HCT116 (cell line): ENCODE data around the gene KCNQ4. TPM values are rescaled to one million over a fixed set of nuclear protein-coding genes. Genes with fewer than 3 reads are reported as not detected.

Experiments used
- ATAC-seq: fragments of 200-7000 bp; cut with Tn5 transposase; 2 replicates; pipeline ENCODE4 v1.9.1; 2020; ENCODE audit warnings: mild to moderate bottlenecking, moderate library complexity
- BruUV-seq: library from RNA; stranded (reverse); fragments of 400-500 nt; replicated peaks from 2 replicates; lab custom pipeline; 2021; lab: Mats Ljungman, UMichigan
- CTCF ChIA-PET: fragments of 300-600 bp; sonication (Branson Sonifier 250); formaldehyde crosslinking; loops from one replicate; lab custom pipeline; 2021; ENCODE audit warnings: antibody characterized with exemption; lab: Charles Lee
- POLR2A ChIA-PET: fragments of 300-600, 350-600 bp; sonication (Branson Sonifier 250); formaldehyde crosslinking; loops from one replicate; lab custom pipeline; 2021; ENCODE audit warnings: antibody characterized with exemption; lab: Charles Lee
- RAD21 ChIA-PET, 2 experiments: fragments of 300-600 bp; sonication (Branson Sonifier 250); formaldehyde crosslinking; loops; one replicate each; lab custom pipeline; 2023; ENCODE audit warnings: low total read pairs in 2 of 2; ENCODE audit not compliant: uncharacterized antibody in 2 of 2, unreplicated experiment in 2 of 2, low non-redundant PET in 1 of 2; lab: Charles Lee
- DNase-seq: peaks from one replicate; pipeline ENCODE4 v3.0.0-alpha.2; 2010; ENCODE audit warnings: low read depth, low spot score
- H2AFZ ChIP-seq: fragments of 200-600 bp; shearing (Covaris generic), sonication (generic); 2 replicates; pipeline ENCODE4 v1.6.1; 2017; ENCODE audit warnings: low read depth, mixed run types, mixed read lengths, antibody characterized with exemption, low read length; ENCODE audit not compliant: poor library complexity, severe bottlenecking
- H3K27ac ChIP-seq: 2 replicates; pipeline ENCODE4 v1.5.1; 2012; ENCODE audit warnings: low read depth, low read length
- H3K27me3 ChIP-seq: fragments of 200-600 bp; sonication (generic); 2 replicates; pipeline ENCODE4 v1.6.1; 2016; ENCODE audit warnings: mixed run types, low read length, mixed read lengths; ENCODE audit not compliant: insufficient read depth
- H3K36me3 ChIP-seq, 2 experiments: fragments of 200-500 bp in 1 of 2; fragments of 200-600 bp in 1 of 2; sonication (Bioruptor generic) in 1 of 2; sonication (generic) in 1 of 2; 2 replicates each; pipeline versions ENCODE4 v1.5.1 to v1.6.1; 2014 to 2016; ENCODE audit warnings: low read length in 2 of 2, inconsistent platforms in 1 of 2, mixed read lengths in 1 of 2, mixed run types in 1 of 2; ENCODE audit not compliant: insufficient read depth in 2 of 2, control insufficient read depth in 1 of 2
- H3K4me1 ChIP-seq, 2 experiments: fragments of 200-600 bp in 1 of 2; sonication (generic) in 1 of 2; 2 replicates each; pipeline versions ENCODE4 v1.5.1 to v1.6.1; 2012 to 2017; ENCODE audit warnings: low read length in 2 of 2, inconsistent platforms in 1 of 2, mild to moderate bottlenecking in 1 of 2, mixed read lengths in 1 of 2, mixed run types in 1 of 2, moderate library complexity in 1 of 2; ENCODE audit not compliant: insufficient read depth in 2 of 2, control insufficient read depth in 1 of 2
- H3K4me2 ChIP-seq: fragments of 200-600 bp; sonication (generic); 2 replicates; pipeline ENCODE4 v1.6.1; 2017; ENCODE audit warnings: mixed run types, low read length, mixed read lengths
- H3K4me3 ChIP-seq, 2 experiments: fragments of 200-600 bp in 1 of 2; sonication (generic) in 1 of 2; replicated peaks in 1 of 2; 2 replicates each; pipeline ENCODE4 v1.5.1; 2011 to 2016; ENCODE audit warnings: low read length in 2 of 2, control low read depth in 1 of 2, low read depth in 1 of 2, mild to moderate bottlenecking in 1 of 2, mixed read lengths in 1 of 2, mixed run types in 1 of 2
- H3K79me2 ChIP-seq: fragments of 200-600 bp; sonication (generic); 2 replicates; pipeline ENCODE4 v1.6.1; 2017; ENCODE audit warnings: mild to moderate bottlenecking, mixed run types, low read length, moderate library complexity, mixed read lengths; ENCODE audit not compliant: insufficient read depth
- H3K9ac ChIP-seq: fragments of 200-600 bp; sonication (generic); 2 replicates; pipeline ENCODE4 v1.6.1; 2016; ENCODE audit warnings: low read length, mixed read lengths
- H3K9me2 ChIP-seq: fragments of 200-600 bp; sonication (generic), shearing (Covaris generic); 2 replicates; pipeline ENCODE4 v1.6.1; 2017; ENCODE audit warnings: mixed run types, mild to moderate bottlenecking, moderate library complexity; ENCODE audit not compliant: insufficient read depth
- H3K9me3 ChIP-seq, 2 experiments: fragments of 200-500 bp in 1 of 2; fragments of 200-600 bp in 1 of 2; sonication (Bioruptor generic) in 1 of 2; sonication (generic) in 1 of 2; 2 replicates each; pipeline ENCODE4 v1.6.1; 2014 to 2017; ENCODE audit warnings: low read length in 2 of 2, mixed read lengths in 2 of 2, inconsistent platforms in 1 of 2, low read depth in 1 of 2, mild to moderate bottlenecking in 1 of 2, mixed run types in 1 of 2, moderate library complexity in 1 of 2; ENCODE audit not compliant: control insufficient read depth in 1 of 2, insufficient read depth in 1 of 2
- H4K20me1 ChIP-seq: fragments of 200-600 bp; sonication (generic), shearing (Covaris generic); 2 replicates; pipeline ENCODE4 v1.6.1; 2017; ENCODE audit warnings: mixed run types, mild to moderate bottlenecking, moderate library complexity; ENCODE audit not compliant: insufficient read depth
- ATF3 ChIP-seq: IDR thresholded peaks from 2 replicates; pipeline ENCODE4 v1.6.1; 2012
- CBX3 ChIP-seq: IDR thresholded peaks from 2 replicates; pipeline ENCODE4 v1.6.1; 2012; ENCODE audit warnings: low read depth
- CEBPB ChIP-seq: IDR thresholded peaks from 2 replicates; pipeline ENCODE4 v1.6.1; 2012; ENCODE audit warnings: low read depth
- EGR1 ChIP-seq: IDR thresholded peaks from 2 replicates; pipeline ENCODE4 v1.6.1; 2012; ENCODE audit warnings: low read depth
- ELF1 ChIP-seq: IDR thresholded peaks from 2 replicates; pipeline ENCODE4 v1.6.1; 2012; ENCODE audit warnings: low read depth, borderline replicate concordance
- JUND ChIP-seq: IDR thresholded peaks from 2 replicates; pipeline ENCODE4 v1.6.1; 2012
- MAX ChIP-seq: IDR thresholded peaks from 2 replicates; pipeline ENCODE4 v1.6.1; 2012
- POLR2A ChIP-seq: IDR thresholded peaks from 2 replicates; pipeline ENCODE4 v1.7.0; 2011; ENCODE audit warnings: borderline replicate concordance; ENCODE audit not compliant: insufficient read depth, insufficient read length; ENCODE audit errors: extremely low read depth
- POLR2AphosphoS5 ChIP-seq: IDR thresholded peaks from 2 replicates; pipeline ENCODE4 v1.6.1; 2011; ENCODE audit warnings: mild to moderate bottlenecking, low read depth, low read length, moderate library complexity
- RAD21 ChIP-seq: IDR thresholded peaks from 2 replicates; pipeline ENCODE4 v1.6.1; 2012; ENCODE audit warnings: low read depth, mild to moderate bottlenecking
- SIN3A ChIP-seq: IDR thresholded peaks from 2 replicates; pipeline ENCODE4 v1.6.1; 2012; ENCODE audit warnings: low read depth
- SP1 ChIP-seq: IDR thresholded peaks from 2 replicates; pipeline ENCODE4 v1.6.1; 2012; ENCODE audit warnings: low read depth
- SRF ChIP-seq: IDR thresholded peaks from 2 replicates; pipeline ENCODE4 v1.6.1; 2012; ENCODE audit warnings: low read depth
- TCF7L2 ChIP-seq: IDR thresholded peaks from 2 replicates; pipeline ENCODE4 v1.7.0; 2011; ENCODE audit warnings: borderline replicate concordance, inconsistent platforms; ENCODE audit not compliant: insufficient read depth, insufficient read length; ENCODE audit errors: extremely low read depth
- ZBTB33 ChIP-seq: IDR thresholded peaks from 2 replicates; pipeline ENCODE4 v1.6.1; 2011; ENCODE audit warnings: mild to moderate bottlenecking, low read length, moderate library complexity; ENCODE audit not compliant: insufficient replicate concordance; ENCODE audit errors: extremely low read depth
- ZFX ChIP-seq: fragments of 450-650 bp; IDR thresholded peaks from 2 replicates; pipeline ENCODE4 v1.6.1; 2017
- ZNF274 ChIP-seq: fragments of 200-500 bp; sonication (Bioruptor generic); IDR thresholded peaks from 2 replicates; pipeline ENCODE4 v1.6.1; 2014; ENCODE audit warnings: mild to moderate bottlenecking, low read depth, low read length, inconsistent platforms
- intact Hi-C: fragments of 100-400 bp; cut with micrococcal nuclease; formaldehyde crosslinking; loops from 2 replicates; pipeline ENCODE4 v1.10.0; 2022
- total RNA-seq: library from RNA; stranded (reverse); gene quantifications from one replicate; pipeline ENCODE4 v1.2.1, GENCODE V29; 2021; ENCODE audit not compliant: unreplicated experiment

KCNQ4 gene
- total RNA-seq, 1 experiment from 2014 or later = 4.1 TPM

GRCh38 chr1:40743860-40744259, 39.7 kb upstream of the KCNQ4 start:
- intact Hi-C loops = no loop called here
- Histone ChIP-seq H2AFZ (no peak overlapping the region), H3K4me2 (no peak overlapping the region), H3K4me3 (no peak overlapping the region), H3K27me3 (no peaks in the 10 kb centered on the region), H3K27ac (no peak overlapping the region), H3K36me3 (peaks cover 2 to 20% of the 10 kb centered on the region in 2 experiments; a peak in 3 of 4 replicates), H3K9ac (no peak overlapping the region), H3K79me2 (peaks cover 22% of the 10 kb centered on the region; the same call in 1 of the 2 replicates), H3K4me1 (no peaks in the 10 kb centered on the region), H3K9me2 (no peaks in the 10 kb centered on the region), H3K9me3 (no peaks in the 10 kb centered on the region), H4K20me1 (no peaks in the 10 kb centered on the region)
- no peak for ATAC-seq
- TF ChIP-seq RAD21 (no peak), EGR1 (no peak), SIN3A (no peak), MAX (no peak)
- RAD21 ChIA-PET = no interaction called here
- DNase-seq = no peak
- CTCF ChIA-PET = no interaction called here
- BruUV-seq = no TSS peak
- POLR2A ChIA-PET = no interaction called here

GRCh38 chr1:40745176-40745575, 38.4 kb upstream of the KCNQ4 start:
- Histone ChIP-seq H3K9me3 (no peaks in the 10 kb centered on the region), H3K4me2 (no peak overlapping the region), H2AFZ (no peak overlapping the region), H3K9me2 (no peaks in the 10 kb centered on the region), H3K27ac (no peak overlapping the region), H3K27me3 (no peaks in the 10 kb centered on the region), H4K20me1 (no peaks in the 10 kb centered on the region), H3K4me1 (no peaks in the 10 kb centered on the region), H3K4me3 (no peak overlapping the region), H3K36me3 (peaks cover 9 to 11% of the 10 kb centered on the region in 2 experiments; a peak in 3 of 4 replicates), H3K79me2 (peaks cover 22% of the 10 kb centered on the region; the same call in 1 of the 2 replicates), H3K9ac (no peak overlapping the region)
- BruUV-seq = no TSS peak
- DNase-seq = no peak
- POLR2A ChIA-PET = no interaction called here
- CTCF ChIA-PET = no interaction called here
- no peak for ATAC-seq
- intact Hi-C loops = no loop called here
- RAD21 ChIA-PET = no interaction called here
- TF ChIP-seq SP1 = no peak
- no peak for TF ChIP-seq CBX3
- no peak for TF ChIP-seq ATF3
- no peak for TF ChIP-seq ZFX
- TF ChIP-seq SIN3A = no peak
- no peak for TF ChIP-seq TCF7L2
- TF ChIP-seq JUND = no peak
- TF ChIP-seq POLR2AphosphoS5 = no peak
- TF ChIP-seq SRF = no peak
- no peak for TF ChIP-seq MAX
- no peak for TF ChIP-seq ZBTB33
- TF ChIP-seq ZNF274 = no peak
- no peak for TF ChIP-seq CEBPB
- TF ChIP-seq POLR2A = no peak
- no peak for TF ChIP-seq ELF1
- TF ChIP-seq EGR1 = no peak
